ENCODE results near the gene NF2.
"Not testable (repeated sequence)": the region's sequence is repeated elsewhere in the genome, so short reads cannot be mapped to it uniquely, and the experiment has no call there.

NF2 gene

GRCh38 chr22:29563652-29564460 lies 39.6 kb upstream of the NF2 start:
- Histone ChIP-seq H4K8ac (ENCODE audit: low read length) (no peak overlapping the region), H4K91ac (ENCODE audit: low read length) (no peak overlapping the region), H3K79me1 (replicated peaks; ENCODE audit: low read length, poor library complexity, severe bottlenecking) (no peaks in the 10 kb centered on the region), H2BK12ac (ENCODE audit: low read length in 2 of 2) (no peak overlapping the region), H3K9me3 (ENCODE audit: control insufficient read depth, low read length) (no peaks in the 10 kb centered on the region), H3K18ac (ENCODE audit: low read depth in 1 of 2, low read length in 2 of 2) (no peak overlapping the region), H2BK15ac (ENCODE audit: low read depth, poor library complexity, severe bottlenecking) (no peak overlapping the region), H3K14ac (ENCODE audit: low read length in 2 of 2) (no peak overlapping the region), H2AK5ac (ENCODE audit: low read length, severe bottlenecking) (no peak overlapping the region), H2AFZ (ENCODE audit: low read depth, low read length) (no peak overlapping the region), H3K4me2 (ENCODE audit: low read length, poor library complexity, severe bottlenecking) (no peak overlapping the region), H3K36me3 (ENCODE audit: control insufficient read depth in 1 of 2, insufficient read depth in 2 of 2, low read depth in 1 of 2, low read length in 2 of 2) (peaks cover 64 to 72% of the 10 kb centered on the region in 2 experiments), H2BK5ac (ENCODE audit: low read depth, low read length, poor library complexity, severe bottlenecking) (no peak overlapping the region), H3K4ac (ENCODE audit: low read depth in 1 of 2, low read length in 2 of 2) (no peak overlapping the region), H3K4me3 (ENCODE audit: insufficient read depth in 1 of 2, low read depth in 1 of 2, low read length in 2 of 2) (no peak overlapping the region), H2BK120ac (ENCODE audit: low read depth, low read length) (no peak overlapping the region), H3K4me1 (ENCODE audit: control insufficient read depth, insufficient read depth, low read depth, low read length) (no peaks in the 10 kb centered on the region), H3K27me3 (ENCODE audit: control insufficient read depth in 1 of 2, insufficient read depth in 1 of 2, low read length in 2 of 2) (no peaks in the 10 kb centered on the region), H3K23ac (ENCODE audit: low read length in 2 of 2) (no peak overlapping the region), H3K27ac (ENCODE audit: low read length, poor library complexity, severe bottlenecking) (no peak overlapping the region), H3K9ac (ENCODE audit: low read length) (no peak overlapping the region)
- DNase-seq: no peak
- 91% methylated on average over 5 of the region's 6 CpGs for WGBS

- not testable (repeated sequence) for H4K91ac ChIP-seq (ENCODE audit: low read length); H3K27ac ChIP-seq (ENCODE audit: low read length, poor library complexity, severe bottlenecking); H2BK120ac ChIP-seq (ENCODE audit: low read depth, low read length); H3K9me3 ChIP-seq (ENCODE audit: control insufficient read depth, low read length); H2BK5ac ChIP-seq (ENCODE audit: low read depth, low read length, poor library complexity, severe bottlenecking); H3K9ac ChIP-seq (ENCODE audit: low read length); H2BK12ac ChIP-seq (ENCODE audit: low read length in 2 of 2); H2AFZ ChIP-seq (ENCODE audit: low read depth, low read length); H3K4ac ChIP-seq (ENCODE audit: low read depth in 1 of 2, low read length in 2 of 2); H3K23ac ChIP-seq (ENCODE audit: low read length in 2 of 2); H3K4me2 ChIP-seq (ENCODE audit: low read length, poor library complexity, severe bottlenecking); H2AK5ac ChIP-seq (ENCODE audit: low read length, severe bottlenecking); H2BK15ac ChIP-seq (ENCODE audit: low read depth, poor library complexity, severe bottlenecking); H3K18ac ChIP-seq (ENCODE audit: low read depth in 1 of 2, low read length in 2 of 2); H3K4me3 ChIP-seq (ENCODE audit: insufficient read depth in 1 of 2, low read depth in 1 of 2, low read length in 2 of 2); H3K27me3 ChIP-seq (ENCODE audit: control insufficient read depth in 1 of 2, insufficient read depth in 1 of 2, low read length in 2 of 2); H3K4me1 ChIP-seq (ENCODE audit: control insufficient read depth, insufficient read depth, low read depth, low read length); H3K14ac ChIP-seq (ENCODE audit: low read length in 2 of 2); DNase-seq; H4K8ac ChIP-seq (ENCODE audit: low read length)
- peaks cover 50 to 75% of the 10 kb centered on the region in 2 experiments for H3K36me3 ChIP-seq (ENCODE audit: control insufficient read depth in 1 of 2, insufficient read depth in 2 of 2, low read depth in 1 of 2, low read length in 2 of 2)
- WGBS: 97% methylated on average over 6 of the region's 7 CpGs
- peaks cover 11% of the 10 kb centered on the region for H3K79me1 ChIP-seq (replicated peaks; ENCODE audit: low read length, poor library complexity, severe bottlenecking)
Measured at GRCh38 chr22:29566513-29566912, 36.9 kb upstream of the NF2 start.

GRCh38 chr22:29567338-29567737 lies 36.1 kb upstream of the NF2 start:
- Histone ChIP-seq H2AFZ (ENCODE audit: low read depth, low read length) (no peak overlapping the region), H2BK12ac (ENCODE audit: low read length in 2 of 2) (no peak overlapping the region), H3K79me1 (replicated peaks; ENCODE audit: low read length, poor library complexity, severe bottlenecking) (peaks cover 11% of the 10 kb centered on the region), H4K8ac (ENCODE audit: low read length) (no peak overlapping the region), H3K27ac (ENCODE audit: low read length, poor library complexity, severe bottlenecking) (no peak overlapping the region), H2BK5ac (ENCODE audit: low read depth, low read length, poor library complexity, severe bottlenecking) (no peak overlapping the region), H3K14ac (ENCODE audit: low read length in 2 of 2) (no peak overlapping the region), H3K9ac (ENCODE audit: low read length) (no peak overlapping the region), H3K27me3 (ENCODE audit: control insufficient read depth in 1 of 2, insufficient read depth in 1 of 2, low read length in 2 of 2) (no peaks in the 10 kb centered on the region), H3K4me2 (ENCODE audit: low read length, poor library complexity, severe bottlenecking) (no peak overlapping the region), H3K4me3 (ENCODE audit: insufficient read depth in 1 of 2, low read depth in 1 of 2, low read length in 2 of 2) (no peak overlapping the region), H4K91ac (ENCODE audit: low read length) (no peak overlapping the region), H3K9me3 (ENCODE audit: control insufficient read depth, low read length) (no peaks in the 10 kb centered on the region), H2AK5ac (ENCODE audit: low read length, severe bottlenecking) (no peak overlapping the region), H3K23ac (ENCODE audit: low read length in 2 of 2) (no peak overlapping the region), H3K4ac (ENCODE audit: low read depth in 1 of 2, low read length in 2 of 2) (no peak overlapping the region), H2BK120ac (ENCODE audit: low read depth, low read length) (no peak overlapping the region), H3K4me1 (ENCODE audit: control insufficient read depth, insufficient read depth, low read depth, low read length) (no peaks in the 10 kb centered on the region), H3K36me3 (ENCODE audit: control insufficient read depth in 1 of 2, insufficient read depth in 2 of 2, low read depth in 1 of 2, low read length in 2 of 2) (peaks cover 42 to 67% of the 10 kb centered on the region in 2 experiments), H2BK15ac (ENCODE audit: low read depth, poor library complexity, severe bottlenecking) (no peak overlapping the region), H3K18ac (ENCODE audit: low read depth in 1 of 2, low read length in 2 of 2) (no peak overlapping the region)
- 99% methylated on average over 7 of the region's 7 CpGs for whole genome bisulfite sequencing
- no peak for DNase-seq

- no peak overlapping the region for H2BK15ac ChIP-seq (ENCODE audit: low read depth, poor library complexity, severe bottlenecking)
- no peak overlapping the region for H2BK12ac ChIP-seq (ENCODE audit: low read length in 2 of 2)
- H3K36me3 ChIP-seq (ENCODE audit: control insufficient read depth in 1 of 2, insufficient read depth in 2 of 2, low read depth in 1 of 2, low read length in 2 of 2): peaks cover 35 to 62% of the 10 kb centered on the region in 2 experiments
- no peak overlapping the region for H3K9ac ChIP-seq (ENCODE audit: low read length)
- H2AK5ac ChIP-seq (ENCODE audit: low read length, severe bottlenecking): no peak overlapping the region
- H2AFZ ChIP-seq (ENCODE audit: low read depth, low read length): no peak overlapping the region
- H3K4me2 ChIP-seq (ENCODE audit: low read length, poor library complexity, severe bottlenecking): no peak overlapping the region
- H3K9me3 ChIP-seq (ENCODE audit: control insufficient read depth, low read length): no peaks in the 10 kb centered on the region
- no peak overlapping the region for H4K91ac ChIP-seq (ENCODE audit: low read length)
- no peak overlapping the region for H2BK120ac ChIP-seq (ENCODE audit: low read depth, low read length)
- no peak for DNase-seq
- no peak overlapping the region for H4K8ac ChIP-seq (ENCODE audit: low read length)
- no peak overlapping the region for H3K4me3 ChIP-seq (ENCODE audit: insufficient read depth in 1 of 2, low read depth in 1 of 2, low read length in 2 of 2)
- no peak overlapping the region for H3K18ac ChIP-seq (ENCODE audit: low read depth in 1 of 2, low read length in 2 of 2)
- H3K4ac ChIP-seq (ENCODE audit: low read depth in 1 of 2, low read length in 2 of 2): no peak overlapping the region
- H3K79me1 ChIP-seq (replicated peaks; ENCODE audit: low read length, poor library complexity, severe bottlenecking): peaks cover 11% of the 10 kb centered on the region
- no peaks in the 10 kb centered on the region for H3K27me3 ChIP-seq (ENCODE audit: control insufficient read depth in 1 of 2, insufficient read depth in 1 of 2, low read length in 2 of 2)
- H3K23ac ChIP-seq (ENCODE audit: low read length in 2 of 2): no peak overlapping the region
- no peaks in the 10 kb centered on the region for H3K4me1 ChIP-seq (ENCODE audit: control insufficient read depth, insufficient read depth, low read depth, low read length)
- no peak overlapping the region for H3K27ac ChIP-seq (ENCODE audit: low read length, poor library complexity, severe bottlenecking)
- H2BK5ac ChIP-seq (ENCODE audit: low read depth, low read length, poor library complexity, severe bottlenecking): no peak overlapping the region
- no peak overlapping the region for H3K14ac ChIP-seq (ENCODE audit: low read length in 2 of 2)
- WGBS: 96% methylated on average over 7 of the region's 7 CpGs
Measured at GRCh38 chr22:29569011-29569678, 34.3 kb upstream of the NF2 start.

Measured in mesenchymal stem cell (in vitro differentiated cells and primary cell).